ENCODE measurements around the gene SMURF1. TPM values are rescaled to one million over a fixed set of nuclear protein-coding genes. Genes with fewer than 3 reads are reported as not detected.

SMURF1 gene
- total RNA-seq, result 10 to 100 TPM; 33.8 to 40.9 TPM

DNA sequence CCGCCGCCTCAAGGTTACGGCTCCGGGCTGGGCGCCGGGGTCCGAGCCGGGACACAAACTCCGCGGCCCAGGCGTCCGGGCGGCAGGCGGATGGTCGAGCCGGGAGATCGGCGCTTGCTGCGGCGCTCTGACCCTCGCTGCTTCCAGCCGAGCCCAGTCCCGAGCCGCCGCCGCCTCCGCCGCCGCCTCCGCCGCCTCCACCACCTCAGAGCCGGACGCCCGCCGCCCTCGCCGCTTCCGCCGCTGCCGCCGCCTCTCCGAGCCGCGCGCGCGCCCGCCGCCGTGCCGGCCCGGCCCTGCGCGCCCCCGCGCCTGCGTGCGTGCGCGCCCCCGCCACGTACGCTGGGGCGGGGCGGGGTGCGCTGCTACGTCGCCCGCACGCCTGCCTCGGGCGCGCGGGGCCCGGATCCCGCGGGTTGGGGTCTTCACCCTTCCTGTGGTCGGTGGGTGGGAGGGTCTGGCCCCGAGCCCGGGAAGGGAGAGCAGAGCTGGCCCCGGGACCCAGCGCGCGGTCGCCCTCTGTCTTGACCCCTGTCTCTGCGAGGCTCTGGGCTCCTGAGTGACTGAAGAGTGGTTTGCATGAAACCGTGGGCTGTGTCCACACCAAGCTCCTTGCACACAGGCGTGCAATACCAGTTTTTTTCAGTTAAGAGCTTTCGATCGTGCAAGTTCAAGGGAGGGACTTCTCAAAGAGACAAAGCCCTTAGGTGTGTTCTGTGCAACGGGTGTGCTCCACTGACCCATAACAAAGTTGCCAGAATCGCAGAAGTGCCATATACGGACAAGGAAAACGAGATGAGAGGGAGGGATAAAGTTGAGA is at the start of gene SMURF1:
Gene SMURF1 (minus strand): TSS at position 256 of the 820 bp plus-strand sequence. CDS start 328 bp downstream, outside the sequence.
- Histone ChIP-seq H3K4me3 (peak within 1 kb of the TSS; percentile 97), H3K27ac (peak within 1 kb of the TSS; percentile 97 to 99), H3K36me3 (no peaks in the 10 kb centered on the region), H3K9me3 (no peaks in the 10 kb centered on the region), H3K27me3 (replicated peaks; ENCODE audit: insufficient read depth) (no peaks in the 10 kb centered on the region), H3K4me1 (ENCODE audit: control insufficient read depth in 1 of 2, low read depth in 2 of 2) (peaks cover 12 to 28% of the 10 kb centered on the region in 2 donors)
- ATAC-seq (ENCODE audit: insufficient number of reproducible peaks, low FRiP score, low read depth) (peak; percentile 15), DNase-seq (ENCODE audit: low spot score) (peak; percentile 21)
- TF ChIP-seq, protein P1, sequence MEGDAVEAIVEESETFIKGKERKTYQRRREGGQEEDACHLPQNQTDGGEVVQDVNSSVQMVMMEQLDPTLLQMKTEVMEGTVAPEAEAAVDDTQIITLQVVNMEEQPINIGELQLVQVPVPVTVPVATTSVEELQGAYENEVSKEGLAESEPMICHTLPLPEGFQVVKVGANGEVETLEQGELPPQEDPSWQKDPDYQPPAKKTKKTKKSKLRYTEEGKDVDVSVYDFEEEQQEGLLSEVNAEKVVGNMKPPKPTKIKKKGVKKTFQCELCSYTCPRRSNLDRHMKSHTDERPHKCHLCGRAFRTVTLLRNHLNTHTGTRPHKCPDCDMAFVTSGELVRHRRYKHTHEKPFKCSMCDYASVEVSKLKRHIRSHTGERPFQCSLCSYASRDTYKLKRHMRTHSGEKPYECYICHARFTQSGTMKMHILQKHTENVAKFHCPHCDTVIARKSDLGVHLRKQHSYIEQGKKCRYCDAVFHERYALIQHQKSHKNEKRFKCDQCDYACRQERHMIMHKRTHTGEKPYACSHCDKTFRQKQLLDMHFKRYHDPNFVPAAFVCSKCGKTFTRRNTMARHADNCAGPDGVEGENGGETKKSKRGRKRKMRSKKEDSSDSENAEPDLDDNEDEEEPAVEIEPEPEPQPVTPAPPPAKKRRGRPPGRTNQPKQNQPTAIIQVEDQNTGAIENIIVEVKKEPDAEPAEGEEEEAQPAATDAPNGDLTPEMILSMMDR (IDR thresholded peaks at IDR 0.05), result no peak

DNA sequence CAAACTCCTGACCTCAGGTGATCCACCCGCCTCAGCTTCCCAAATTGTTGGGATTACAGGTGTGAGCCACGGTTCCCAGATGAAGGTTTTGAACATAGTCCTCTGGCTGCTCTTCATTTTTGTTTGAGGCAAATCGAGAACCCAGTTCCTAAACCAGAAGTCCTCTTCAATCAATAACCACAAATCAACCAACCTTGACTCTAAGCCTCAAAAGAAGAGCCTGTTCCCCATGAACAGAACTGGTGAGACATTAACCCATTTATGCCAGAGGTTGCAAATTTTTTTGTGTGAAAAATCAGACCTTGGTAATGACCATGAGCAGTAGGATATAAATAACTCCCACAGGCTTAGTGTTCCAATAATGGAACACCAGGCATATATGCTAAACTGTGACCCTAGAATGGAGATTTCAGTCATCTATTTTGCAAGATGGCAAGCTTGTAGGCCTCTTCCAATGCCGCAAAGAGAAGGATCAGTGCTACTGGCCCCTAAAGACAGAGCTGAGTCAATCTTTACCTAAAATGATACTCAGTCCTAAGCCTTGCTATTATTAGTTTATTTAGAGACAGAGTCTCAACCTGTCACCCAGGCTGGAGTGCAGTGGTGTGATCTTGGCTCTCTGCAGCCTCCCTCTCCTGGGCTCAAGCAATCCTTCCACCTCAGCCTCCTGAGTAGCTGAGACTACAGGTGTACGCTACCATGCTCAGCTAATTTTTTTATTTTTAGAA is 48.1 kb upstream of the SMURF1 start:
- ATAC-seq (ENCODE audit: insufficient number of reproducible peaks, low FRiP score, low read depth), result no peak
- H3K27me3 ChIP-seq (replicated peaks; ENCODE audit: insufficient read depth), result no peaks in the 10 kb centered on the region

DNA sequence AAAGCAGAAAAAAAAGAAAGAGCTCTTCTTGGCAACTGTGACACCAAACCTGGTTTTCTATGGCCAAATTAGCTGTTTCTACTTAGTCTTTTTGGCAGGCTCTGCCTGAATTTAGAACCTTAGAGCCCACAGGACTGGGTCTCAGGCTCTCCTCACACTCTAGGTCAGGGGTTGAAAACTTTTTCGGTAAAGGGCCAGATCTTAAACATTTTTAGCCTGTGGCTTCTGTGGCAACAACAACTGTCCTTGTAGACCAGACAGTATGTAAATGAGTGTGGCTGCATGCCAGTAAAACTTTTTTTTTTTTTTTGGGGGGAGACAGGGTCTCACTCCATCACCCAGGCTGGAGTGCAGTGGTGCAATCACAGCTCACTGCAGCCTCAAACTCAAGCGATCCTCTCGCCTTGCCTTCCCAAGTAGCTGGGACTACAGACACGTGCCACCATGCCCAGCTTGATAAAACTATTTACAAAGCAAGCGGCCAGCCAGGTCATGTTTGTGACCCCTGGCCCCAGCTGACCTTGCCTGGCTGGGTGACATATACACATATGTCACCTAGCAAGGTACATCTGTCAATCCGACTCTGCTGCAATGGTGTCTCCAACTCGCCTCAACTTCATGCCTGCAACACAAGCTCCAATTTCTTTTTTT is 46.6 kb upstream of the SMURF1 start:
- TF ChIP-seq, protein P1 (IDR thresholded peaks at IDR 0.05), result no peak
- H3K4me1 ChIP-seq (ENCODE audit: control insufficient read depth in 1 of 2, low read depth in 2 of 2), result no peaks in the 10 kb centered on the region
- DNase-seq (ENCODE audit: low spot score) (no peak), ATAC-seq (ENCODE audit: insufficient number of reproducible peaks, low FRiP score, low read depth) (no peak)
- H3K27ac ChIP-seq, result no peak overlapping the region
- no peaks in the 10 kb centered on the region for H3K27me3 ChIP-seq (replicated peaks; ENCODE audit: insufficient read depth)
- H3K36me3 ChIP-seq, result no peaks in the 10 kb centered on the region
- H3K9me3 ChIP-seq, result no peaks in the 10 kb centered on the region
- no peak overlapping the region for H3K4me3 ChIP-seq

More for the DNA sequence above, 48.1 kb upstream of the SMURF1 start:
- no peak for DNase-seq (ENCODE audit: low spot score)
- Histone ChIP-seq H3K36me3 (no peaks in the 10 kb centered on the region), H3K4me3 (no peak overlapping the region), H3K27ac (no peak overlapping the region), H3K4me1 (ENCODE audit: control insufficient read depth in 1 of 2, low read depth in 2 of 2) (no peaks in the 10 kb centered on the region), H3K9me3 (no peaks in the 10 kb centered on the region)
- TF ChIP-seq, protein P1 (IDR thresholded peaks at IDR 0.05), result no peak

DNA sequence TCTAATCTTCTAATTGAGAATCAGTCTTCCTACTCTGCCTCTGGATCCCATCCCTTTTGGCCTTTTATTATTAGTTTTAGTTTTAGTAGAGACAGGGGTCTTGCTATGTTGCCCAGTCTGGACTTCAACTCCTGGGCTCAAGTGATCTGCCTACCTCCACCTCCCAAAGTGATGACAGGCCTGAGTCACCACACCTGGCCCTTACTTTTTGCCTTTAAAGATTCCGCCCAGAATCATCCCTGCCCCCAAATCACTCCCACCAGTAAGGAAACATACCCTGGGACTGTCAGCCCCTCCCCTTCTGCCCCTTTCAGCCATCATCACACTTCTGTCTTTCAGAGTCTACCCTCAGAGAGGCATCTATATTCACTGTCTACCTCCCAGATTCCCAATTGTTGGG is 45.3 kb upstream of the SMURF1 start:
- no peaks in the 10 kb centered on the region for H3K4me1 ChIP-seq (ENCODE audit: control insufficient read depth in 1 of 2, low read depth in 2 of 2)
- no peak for DNase-seq (ENCODE audit: low spot score)
- H3K27me3 ChIP-seq (replicated peaks; ENCODE audit: insufficient read depth), result no peaks in the 10 kb centered on the region
- no peak overlapping the region for H3K27ac ChIP-seq
- H3K36me3 ChIP-seq, result no peaks in the 10 kb centered on the region
- TF ChIP-seq, protein P1 (IDR thresholded peaks at IDR 0.05), result no peak
- no peak overlapping the region for H3K4me3 ChIP-seq
- no peak for ATAC-seq (ENCODE audit: insufficient number of reproducible peaks, low FRiP score, low read depth)
- no peaks in the 10 kb centered on the region for H3K9me3 ChIP-seq

DNA sequence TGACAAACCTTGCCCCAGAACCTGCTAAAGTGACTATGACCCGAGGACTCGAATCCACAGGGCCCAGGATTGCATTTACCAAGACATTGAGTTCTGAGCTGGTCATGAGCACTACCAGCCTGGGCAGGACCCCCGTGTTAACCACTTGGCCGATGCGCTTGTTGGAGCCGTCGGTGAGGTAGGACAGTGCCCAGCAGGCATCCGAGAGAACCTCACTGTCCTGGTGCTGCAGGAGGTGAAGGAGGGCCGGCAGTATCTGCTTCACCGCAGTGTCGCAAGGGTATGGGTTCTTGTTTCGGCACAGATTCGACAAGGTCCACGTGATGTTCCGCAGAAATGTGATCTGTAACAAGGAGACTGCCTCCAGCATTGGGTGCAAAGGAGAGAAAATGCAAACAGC is 44.3 kb upstream of the SMURF1 start:
- no peak for ATAC-seq (ENCODE audit: insufficient number of reproducible peaks, low FRiP score, low read depth)

More for the DNA sequence above, 44.3 kb upstream of the SMURF1 start:
- Histone ChIP-seq H3K9me3 (no peaks in the 10 kb centered on the region), H3K4me1 (ENCODE audit: control insufficient read depth in 1 of 2, low read depth in 2 of 2) (no peaks in the 10 kb centered on the region), H3K27ac (no peak overlapping the region), H3K4me3 (no peak overlapping the region), H3K27me3 (replicated peaks; ENCODE audit: insufficient read depth) (no peaks in the 10 kb centered on the region), H3K36me3 (no peaks in the 10 kb centered on the region)
- no peak for DNase-seq (ENCODE audit: low spot score)
- TF ChIP-seq, protein P1 (IDR thresholded peaks at IDR 0.05), result no peak
